H9 (cell line): ENCODE data around the gene PLS3. TPM values are rescaled to one million over a fixed set of nuclear protein-coding genes. Genes with fewer than 3 reads are reported as not detected.

Experiments used
- DNase-seq: peaks from one replicate; pipeline ENCODE4 v3.0.0-alpha.2; 2017
- H2AFZ ChIP-seq: one replicate; pipeline ENCODE4 v1.6.1; 2013; ENCODE audit warnings: mild to moderate bottlenecking, low read length, control low read depth, moderate library complexity
- H2AK5ac ChIP-seq: 2 replicates; pipeline ENCODE4 v1.6.1; 2013; ENCODE audit warnings: low read length, control low read depth, mixed read lengths; ENCODE audit not compliant: insufficient read length
- H2BK120ac ChIP-seq: one replicate; pipeline ENCODE4 v1.6.1; 2013; ENCODE audit warnings: low read depth, mild to moderate bottlenecking, low read length, control low read depth, inconsistent platforms; ENCODE audit not compliant: poor library complexity, severe bottlenecking
- H2BK12ac ChIP-seq: 2 replicates; pipeline ENCODE4 v1.6.1; 2013; ENCODE audit warnings: low read length, control low read depth, mixed read lengths, low read depth; ENCODE audit not compliant: insufficient read length
- H2BK15ac ChIP-seq: 2 replicates; pipeline ENCODE4 v1.6.1; 2013; ENCODE audit warnings: low read depth, low read length, control low read depth
- H2BK20ac ChIP-seq: one replicate; pipeline ENCODE4 v1.6.1; 2013; ENCODE audit warnings: low read depth, mild to moderate bottlenecking, low read length, control low read depth, inconsistent platforms; ENCODE audit not compliant: poor library complexity, severe bottlenecking
- H2BK5ac ChIP-seq: 2 replicates; pipeline ENCODE4 v1.6.1; 2013; ENCODE audit warnings: low read length, control low read depth, mixed read lengths; ENCODE audit not compliant: insufficient read length
- H3K14ac ChIP-seq: 2 replicates; pipeline ENCODE4 v1.6.1; 2013; ENCODE audit warnings: low read length, control low read depth; ENCODE audit not compliant: insufficient read depth
- H3K18ac ChIP-seq: 2 replicates; pipeline ENCODE4 v1.6.1; 2013; ENCODE audit warnings: low read depth, mild to moderate bottlenecking, mixed read lengths, low read length, control low read depth; ENCODE audit not compliant: insufficient read length
- H3K23ac ChIP-seq: 2 replicates; pipeline ENCODE4 v1.6.1; 2013; ENCODE audit warnings: low read length, control low read depth, mixed read lengths, low read depth; ENCODE audit not compliant: insufficient read length
- H3K23me2 ChIP-seq: 2 replicates; pipeline ENCODE4 v1.6.1; 2013; ENCODE audit warnings: low read depth, mild to moderate bottlenecking, mixed read lengths, low read length, control low read depth; ENCODE audit not compliant: insufficient read length, poor library complexity, severe bottlenecking
- H3K27ac ChIP-seq: 2 replicates; pipeline ENCODE4 v1.5.1; 2013; ENCODE audit warnings: low read length, control low read depth, mixed read lengths, low read depth; ENCODE audit not compliant: insufficient read length
- H3K27me3 ChIP-seq: 2 replicates; pipeline ENCODE4 v1.6.1; 2013; ENCODE audit warnings: low read length, control low read depth, inconsistent platforms; ENCODE audit not compliant: insufficient read depth
- H3K4ac ChIP-seq: 2 replicates; pipeline ENCODE4 v1.6.1; 2013; ENCODE audit warnings: low read depth, mild to moderate bottlenecking, control low read depth, inconsistent platforms, low read length, moderate library complexity
- H3K4me1 ChIP-seq: 2 replicates; pipeline ENCODE4 v1.6.1; 2013; ENCODE audit warnings: low read length, control low read depth, inconsistent platforms; ENCODE audit not compliant: insufficient read depth
- H3K4me2 ChIP-seq: 2 replicates; pipeline ENCODE4 v1.6.1; 2013; ENCODE audit warnings: low read length, control low read depth, mixed read lengths; ENCODE audit not compliant: insufficient read length, insufficient read depth
- H3K56ac ChIP-seq: 2 replicates; pipeline ENCODE4 v1.6.1; 2013; ENCODE audit warnings: low read depth, mild to moderate bottlenecking, mixed read lengths, low read length, control low read depth; ENCODE audit not compliant: insufficient read length
- H3K79me1 ChIP-seq: 2 replicates; pipeline ENCODE4 v1.6.1; 2013; ENCODE audit warnings: low read depth, mild to moderate bottlenecking, moderate library complexity, low read length, control low read depth, inconsistent platforms; ENCODE audit not compliant: insufficient read depth, poor library complexity, severe bottlenecking
- H3K79me2 ChIP-seq: 2 replicates; pipeline ENCODE4 v1.6.1; 2013; ENCODE audit warnings: low read length, control low read depth, inconsistent platforms; ENCODE audit not compliant: insufficient read depth
- H3K9ac ChIP-seq: 2 replicates; pipeline ENCODE4 v1.6.1; 2013; ENCODE audit warnings: low read length, control low read depth, mixed read lengths; ENCODE audit not compliant: insufficient read length; ENCODE audit errors: extremely low read depth
- H3K9me3 ChIP-seq: one replicate; pipeline ENCODE4 v1.6.1; 2013; ENCODE audit warnings: low read depth, low read length, inconsistent platforms; ENCODE audit not compliant: control insufficient read depth
- H3T11ph ChIP-seq: one replicate; pipeline ENCODE4 v1.6.1; 2013; ENCODE audit warnings: mild to moderate bottlenecking, low read length, control low read depth, inconsistent platforms
- H4K20me1 ChIP-seq: one replicate; pipeline ENCODE4 v1.6.1; 2013; ENCODE audit not compliant: control insufficient read depth, insufficient read length, insufficient read depth
- H4K5ac ChIP-seq: 2 replicates; pipeline ENCODE4 v1.6.1; 2013; ENCODE audit warnings: low read depth, mild to moderate bottlenecking, mixed read lengths, low read length, control low read depth; ENCODE audit not compliant: insufficient read length
- H4K8ac ChIP-seq: replicated peaks from 2 replicates; pipeline ENCODE4 v1.6.1; 2013; ENCODE audit warnings: low read length, control low read depth, mixed read lengths, low read depth; ENCODE audit not compliant: insufficient read length
- H4K91ac ChIP-seq: 2 replicates; pipeline ENCODE4 v1.6.1; 2013; ENCODE audit warnings: low read depth, mild to moderate bottlenecking, moderate library complexity, mixed read lengths, low read length, control low read depth; ENCODE audit not compliant: insufficient read length
- H3K27ac Mint-ChIP-seq, 3 experiments: 2 replicates in 2 of 3; 3 replicates in 1 of 3; pipeline ENCODE4 v1.8.0; 2020 to 2021; ENCODE audit warnings: mixed read lengths in 3 of 3, mild to moderate bottlenecking in 1 of 3, moderate library complexity in 1 of 3
- H3K27me3 Mint-ChIP-seq: 2 replicates; pipeline ENCODE4 v1.8.0; 2021; ENCODE audit warnings: low read depth, mild to moderate bottlenecking, moderate library complexity, mixed read lengths
- H3K36me3 Mint-ChIP-seq, 3 experiments: 2 replicates in 2 of 3; 3 replicates in 1 of 3; pipeline ENCODE4 v1.8.0; 2020 to 2021; ENCODE audit warnings: low read depth in 3 of 3, mixed read lengths in 3 of 3; ENCODE audit not compliant: insufficient read depth in 1 of 3
- H3K4me1 Mint-ChIP-seq, 2 experiments: 2 replicates each; pipeline ENCODE4 v1.8.0; 2020; ENCODE audit warnings: mixed read lengths in 2 of 2
- H3K4me3 Mint-ChIP-seq, 2 experiments: 2 replicates in 1 of 2; 3 replicates in 1 of 2; pipeline ENCODE4 v1.8.0; 2020 to 2021; ENCODE audit warnings: mild to moderate bottlenecking in 2 of 2, mixed read lengths in 2 of 2, moderate library complexity in 1 of 2
- H3K9me3 Mint-ChIP-seq, 2 experiments: 2 replicates in 1 of 2; 3 replicates in 1 of 2; pipeline ENCODE4 v1.8.0; 2020; ENCODE audit warnings: mild to moderate bottlenecking in 2 of 2, mixed read lengths in 2 of 2, moderate library complexity in 1 of 2
- CTCF ChIP-seq: fragments of 200-600 bp; sonication (generic); conservative IDR thresholded peaks from 3 replicates; pipeline ENCODE4 v1.8.0; 2021; ENCODE audit warnings: antibody characterized with exemption, mild to moderate bottlenecking
- WGBS: extraction: QIAGEN DNeasy Blood & Tissue Kit; methylation state at CpG from one replicate; pipeline ENCODE4 v1.1.7; 2013; ENCODE audit warnings: missing lambda C conversion rate, low lambda C conversion rate, mixed read lengths; ENCODE audit not compliant: insufficient read length; ENCODE audit errors: extremely low coverage; 5-methylcytosine and 5-hydroxymethylcytosine counted together
- total RNA-seq: library from RNA; stranded (reverse); gene quantifications from 2 replicates; pipeline ENCODE4 v1.2.1, GENCODE V29; 2021

PLS3 gene
- total RNA-seq, 1 experiment from 2014 or later: 315 TPM

- H4K91ac ChIP-seq: no peak overlapping the region
- H3K27me3 ChIP-seq: no peaks in the 10 kb centered on the region
- H3K23me2 ChIP-seq: no peaks in the 10 kb centered on the region
- no peak overlapping the region for H3K18ac ChIP-seq
- no peak overlapping the region for H2AFZ ChIP-seq
- H2BK12ac ChIP-seq: no peak overlapping the region
- DNase-seq: no peak
- H3K9ac ChIP-seq: no peak overlapping the region
- H4K8ac ChIP-seq: no peak overlapping the region
- WGBS: no CpG with 5 or more reads among the region's 7 CpGs
- no peak for TF ChIP-seq CTCF
- Mint-ChIP-seq H3K4me1 (peaks cover 10 to 15% of the 10 kb centered on the region in 2 experiments), H3K4me3 (no peak overlapping the region), H3K36me3 (no peaks in the 10 kb centered on the region), H3K27me3 (0 out of 2 replicates have a peak, but pooled peaks cover 2% of the 10 kb centered on the region), H3K9me3 (no peaks in the 10 kb centered on the region), H3K27ac (no peak overlapping the region)
- no peak overlapping the region for H2AK5ac ChIP-seq
- no peak overlapping the region for H3K14ac ChIP-seq
- H4K5ac ChIP-seq: no peak overlapping the region
- H3K79me2 ChIP-seq: no peaks in the 10 kb centered on the region
- no peak overlapping the region for H3T11ph ChIP-seq
- H3K4me2 ChIP-seq: no peak overlapping the region
- H2BK15ac ChIP-seq: no peak overlapping the region
- H3K79me1 ChIP-seq: no peaks in the 10 kb centered on the region
- H3K56ac ChIP-seq: no peak overlapping the region
- H3K4me1 ChIP-seq: no peaks in the 10 kb centered on the region
- no peak overlapping the region for H2BK120ac ChIP-seq
- no peaks in the 10 kb centered on the region for H3K9me3 ChIP-seq
- H3K4ac ChIP-seq: no peak overlapping the region
- no peak overlapping the region for H3K23ac ChIP-seq
- H2BK5ac ChIP-seq: no peak overlapping the region
- no peak overlapping the region for H2BK20ac ChIP-seq
- H3K27ac ChIP-seq: no peak overlapping the region
- H4K20me1 ChIP-seq: no peaks in the 10 kb centered on the region
Measured at GRCh38 chrX:115525486-115525885, 35.5 kb upstream of the PLS3 start.
